GM18951 (cell line): ENCODE results near the gene WWC2.

Source experiments
- POLR2A ChIP-seq: IDR thresholded peaks from 4 replicates; pipeline ENCODE4 v1.6.1; 2011; ENCODE audit warnings: mild to moderate bottlenecking; ENCODE audit not compliant: insufficient read length, insufficient read depth; ENCODE audit errors: extremely low read depth
- in situ Hi-C: fragments of 300-500 bp; cut with MboI; formaldehyde crosslinking; loops from one replicate; pipeline ENCODE4 v1.12.0; 2022; ENCODE audit warnings: low sequenced_read_pairs, mixed read lengths, inconsistent platforms; ENCODE audit not compliant: unreplicated experiment

Gene WWC2

GRCh38 chr4:183195534-183195933, 96.5 kb downstream of the WWC2 start:
- TF ChIP-seq POLR2A = no peak
- in situ Hi-C loops = no loop called here

- in situ Hi-C loops = no loop called here
- no peak for TF ChIP-seq POLR2A
These were observed 98.1 kb downstream of the WWC2 start for GRCh38 chr4:183197140-183197539.

- in situ Hi-C loops = no loop called here
- no peak for TF ChIP-seq POLR2A
These were observed 101.4 kb downstream of the WWC2 start for GRCh38 chr4:183200453-183200852.

- TF ChIP-seq POLR2A = no peak
- in situ Hi-C loops = no loop called here
These were observed 102.3 kb downstream of the WWC2 start for GRCh38 chr4:183201331-183201730.

- no peak for TF ChIP-seq POLR2A
- in situ Hi-C loops = no loop called here
These were observed 103.5 kb downstream of the WWC2 start for GRCh38 chr4:183202523-183202922.

- no peak for TF ChIP-seq POLR2A
These were observed 105.7 kb downstream of the WWC2 start for GRCh38 chr4:183204793-183205192.

GRCh38 chr4:183205193-183205592, 106.1 kb downstream of the WWC2 start:
- in situ Hi-C loops = no loop called here
- TF ChIP-seq POLR2A = no peak

More at GRCh38 chr4:183204793-183205192, 105.7 kb downstream of the WWC2 start:
- in situ Hi-C loops = no loop called here

- no peak for TF ChIP-seq POLR2A
- in situ Hi-C loops = no loop called here
These were observed 106.7 kb downstream of the WWC2 start for GRCh38 chr4:183205709-183206108.

- in situ Hi-C loops = no loop called here
- no peak for TF ChIP-seq POLR2A
These were observed 112.5 kb downstream of the WWC2 start for GRCh38 chr4:183211533-183211932.

GRCh38 chr4:183213996-183214395, 114.9 kb downstream of the WWC2 start:
- in situ Hi-C loops = no loop called here
- no peak for TF ChIP-seq POLR2A

- in situ Hi-C loops = no loop called here
- no peak for TF ChIP-seq POLR2A
These were observed 115.9 kb downstream of the WWC2 start for GRCh38 chr4:183214912-183215488.

- TF ChIP-seq POLR2A = no peak
- in situ Hi-C loops = no loop called here
These were observed 121.2 kb downstream of the WWC2 start for GRCh38 chr4:183220236-183220635.

- in situ Hi-C loops = no loop called here
- TF ChIP-seq POLR2A = no peak
These were observed 124.0 kb downstream of the WWC2 start for GRCh38 chr4:183223053-183223452.

- in situ Hi-C loops = no loop called here
- no peak for TF ChIP-seq POLR2A
These were observed 130.3 kb downstream of the WWC2 start for GRCh38 chr4:183229397-183229796.
